ENCODE results near the gene CCDC169.

The CCDC169 gene

DNA sequence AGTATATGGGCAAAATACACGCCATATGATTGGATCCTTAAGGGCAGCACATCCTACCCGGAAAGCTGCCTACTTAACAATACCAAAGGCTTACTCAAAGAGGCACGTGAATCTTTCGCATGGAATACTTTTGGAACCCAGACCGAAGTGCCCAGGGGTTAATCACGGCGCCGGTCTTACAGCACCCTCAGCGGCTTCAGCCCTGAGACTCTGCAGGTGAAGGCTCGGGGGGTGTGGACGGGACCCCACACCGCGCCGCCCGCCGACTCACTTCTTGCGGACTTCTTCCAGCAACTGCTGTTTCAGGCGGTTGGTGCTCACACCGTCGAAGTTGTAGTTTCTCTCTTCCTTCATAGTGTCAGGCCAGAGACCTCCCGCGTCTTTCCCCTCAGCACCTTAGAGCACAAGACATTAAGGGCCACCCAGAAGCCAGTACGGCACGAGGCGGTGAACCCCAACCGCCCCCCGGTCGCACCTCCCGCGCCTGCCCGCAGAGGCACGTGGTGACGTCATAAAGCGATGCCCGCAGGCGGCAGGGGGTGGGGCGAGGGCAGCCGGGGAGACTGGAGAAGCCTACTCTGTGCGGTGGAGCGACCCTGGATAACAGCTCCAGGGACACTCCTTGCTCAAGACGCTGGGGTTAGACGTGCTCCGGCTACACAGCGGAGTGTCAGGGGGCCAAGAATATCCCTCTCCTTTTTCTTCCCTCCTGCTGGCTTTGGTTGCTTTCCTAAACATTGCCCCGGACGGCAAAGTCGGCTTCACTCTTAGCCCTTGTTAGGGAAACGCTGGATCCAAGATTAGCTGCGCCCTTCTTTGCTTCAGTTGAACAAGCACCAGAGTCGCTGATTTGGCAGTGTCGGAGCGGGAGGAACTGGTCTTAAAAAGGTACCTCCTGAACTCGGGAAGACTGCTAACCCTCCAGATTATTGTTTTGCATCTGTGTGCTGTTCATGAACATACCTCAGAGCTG lies at the start of gene CCDC169:
Gene CCDC169 (minus strand): TSS at position 449 of the 973 bp plus-strand sequence. CDS start 95 bp downstream, at position 354.
- H3K27ac Mint-ChIP-seq: peak within 1 kb of the TSS; percentile 82
- peak within 1 kb of the TSS; percentile 91 for H3K4me3 Mint-ChIP-seq
- H3K36me3 Mint-ChIP-seq (ENCODE audit: low read depth): peaks cover 20% of the 10 kb centered on the region
- TF ChIP-seq, protein P1, sequence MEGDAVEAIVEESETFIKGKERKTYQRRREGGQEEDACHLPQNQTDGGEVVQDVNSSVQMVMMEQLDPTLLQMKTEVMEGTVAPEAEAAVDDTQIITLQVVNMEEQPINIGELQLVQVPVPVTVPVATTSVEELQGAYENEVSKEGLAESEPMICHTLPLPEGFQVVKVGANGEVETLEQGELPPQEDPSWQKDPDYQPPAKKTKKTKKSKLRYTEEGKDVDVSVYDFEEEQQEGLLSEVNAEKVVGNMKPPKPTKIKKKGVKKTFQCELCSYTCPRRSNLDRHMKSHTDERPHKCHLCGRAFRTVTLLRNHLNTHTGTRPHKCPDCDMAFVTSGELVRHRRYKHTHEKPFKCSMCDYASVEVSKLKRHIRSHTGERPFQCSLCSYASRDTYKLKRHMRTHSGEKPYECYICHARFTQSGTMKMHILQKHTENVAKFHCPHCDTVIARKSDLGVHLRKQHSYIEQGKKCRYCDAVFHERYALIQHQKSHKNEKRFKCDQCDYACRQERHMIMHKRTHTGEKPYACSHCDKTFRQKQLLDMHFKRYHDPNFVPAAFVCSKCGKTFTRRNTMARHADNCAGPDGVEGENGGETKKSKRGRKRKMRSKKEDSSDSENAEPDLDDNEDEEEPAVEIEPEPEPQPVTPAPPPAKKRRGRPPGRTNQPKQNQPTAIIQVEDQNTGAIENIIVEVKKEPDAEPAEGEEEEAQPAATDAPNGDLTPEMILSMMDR (IDR thresholded peaks at IDR 0.05): no peak
- peak; percentile 74 for DNase-seq
- no peaks in the 10 kb centered on the region for H3K27me3 Mint-ChIP-seq (ENCODE audit: low read depth, poor library complexity)
- H3K4me1 Mint-ChIP-seq: peaks cover 13% of the 10 kb centered on the region
- peaks cover 4% of the 10 kb centered on the region for H3K9me3 Mint-ChIP-seq

DNA sequence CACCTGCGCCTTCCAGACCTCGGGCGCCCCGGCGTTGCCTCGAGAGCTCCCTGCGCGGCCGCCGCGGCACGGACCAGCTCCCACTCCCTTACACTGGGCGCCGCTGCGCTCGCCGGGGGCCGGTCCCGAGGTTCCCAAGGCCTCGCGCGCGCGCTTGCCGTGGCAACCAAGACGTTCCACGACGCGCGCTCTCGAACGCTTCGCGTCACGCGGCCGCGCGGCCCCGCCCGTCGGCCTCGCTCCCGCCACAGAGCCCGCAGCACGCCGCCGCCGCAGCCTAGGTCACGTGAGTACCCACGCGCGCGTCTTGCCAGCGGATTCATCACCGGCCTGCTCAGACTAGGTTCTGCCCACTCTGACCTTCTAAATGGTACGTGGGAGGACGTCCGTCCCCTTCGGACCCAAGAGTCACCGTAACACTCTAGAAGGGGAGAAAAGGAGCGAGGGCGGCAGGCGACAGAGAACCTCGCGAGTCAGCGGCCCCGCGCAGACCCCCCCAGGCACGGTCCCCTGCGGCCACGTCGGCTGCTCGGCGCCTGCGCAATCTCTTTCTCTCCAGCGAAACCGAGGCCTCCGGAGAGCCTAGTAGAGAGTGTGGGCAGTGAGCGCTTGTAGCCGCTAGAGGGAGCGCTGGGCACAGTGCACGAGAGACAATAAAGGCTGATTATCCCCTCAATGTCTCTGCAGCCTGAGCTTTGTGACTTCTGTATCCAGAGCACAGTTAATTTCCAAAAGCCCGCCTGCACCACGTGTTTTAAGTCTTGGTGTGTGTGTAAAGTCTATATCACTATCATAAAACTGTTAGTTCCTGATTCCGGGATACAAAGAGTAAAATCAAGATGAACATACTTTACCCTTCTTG lies 48.8 kb upstream of the CCDC169 start, which contains the start of gene SPART:
Gene SPART (minus strand): TSS at position 173 of the 862 bp plus-strand sequence. CDS start 10,564 bp downstream, outside the sequence.
- H3K4me1 Mint-ChIP-seq: peaks cover 24% of the 10 kb centered on the region
- TF ChIP-seq, protein P1 (IDR thresholded peaks at IDR 0.05): peak; percentile 93
- H3K27me3 Mint-ChIP-seq (ENCODE audit: low read depth, poor library complexity): peaks cover 4% of the 10 kb centered on the region
- peak; percentile 88 for DNase-seq
- no peaks in the 10 kb centered on the region for H3K36me3 Mint-ChIP-seq (ENCODE audit: low read depth)
- peak within 1 kb of the TSS; percentile 94 for H3K4me3 Mint-ChIP-seq
- H3K27ac Mint-ChIP-seq: peak within 1 kb of the TSS; percentile 98
- H3K9me3 Mint-ChIP-seq: no peaks in the 10 kb centered on the region

DNA sequence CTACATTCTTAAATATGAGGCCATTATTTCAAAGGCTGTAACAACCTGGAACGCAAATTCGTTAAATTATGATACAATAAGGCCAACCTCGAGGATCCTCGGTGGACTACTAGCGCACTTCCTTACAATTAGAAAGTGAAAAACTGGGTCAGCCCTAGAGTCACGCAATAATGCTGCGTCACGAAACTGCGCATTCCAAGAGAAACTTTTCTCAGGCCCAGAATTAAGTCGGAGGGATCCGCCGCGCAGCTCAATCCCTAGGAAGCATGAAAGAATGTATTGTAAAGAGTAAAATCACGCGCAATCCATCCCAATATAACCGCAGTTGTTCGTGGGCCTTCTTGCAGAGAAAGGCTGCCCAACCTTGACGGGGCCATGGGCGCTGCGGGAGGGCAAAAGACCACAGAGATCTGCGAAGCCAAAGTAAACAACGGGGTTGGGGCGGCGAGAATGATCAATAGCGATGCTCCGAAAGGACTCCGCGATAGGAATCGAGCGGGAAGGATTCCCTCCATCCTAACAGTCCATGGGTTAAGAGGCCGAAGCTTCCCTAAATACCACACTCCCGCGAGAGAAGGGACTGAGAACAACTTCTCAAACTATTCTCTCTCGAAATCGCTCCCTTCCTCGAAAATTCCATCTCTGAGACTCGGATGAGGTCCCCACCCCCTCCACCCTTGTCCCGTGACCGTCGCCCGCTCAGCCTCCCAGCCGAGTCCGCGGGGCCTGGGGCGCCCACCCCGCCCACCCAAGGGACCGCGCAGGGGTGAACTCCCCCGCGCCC lies 48.0 kb upstream of the CCDC169 start:
- TF ChIP-seq, protein P1 (IDR thresholded peaks at IDR 0.05): no peak
- peak overlapping the region; percentile 94 for H3K4me3 Mint-ChIP-seq
- H3K27me3 Mint-ChIP-seq (ENCODE audit: low read depth, poor library complexity): peaks cover 4% of the 10 kb centered on the region
- peak; percentile 53 for DNase-seq
- H3K36me3 Mint-ChIP-seq (ENCODE audit: low read depth): no peaks in the 10 kb centered on the region
- peak overlapping the region; percentile 98 for H3K27ac Mint-ChIP-seq
- H3K9me3 Mint-ChIP-seq: no peaks in the 10 kb centered on the region
- peaks cover 24% of the 10 kb centered on the region for H3K4me1 Mint-ChIP-seq

DNA sequence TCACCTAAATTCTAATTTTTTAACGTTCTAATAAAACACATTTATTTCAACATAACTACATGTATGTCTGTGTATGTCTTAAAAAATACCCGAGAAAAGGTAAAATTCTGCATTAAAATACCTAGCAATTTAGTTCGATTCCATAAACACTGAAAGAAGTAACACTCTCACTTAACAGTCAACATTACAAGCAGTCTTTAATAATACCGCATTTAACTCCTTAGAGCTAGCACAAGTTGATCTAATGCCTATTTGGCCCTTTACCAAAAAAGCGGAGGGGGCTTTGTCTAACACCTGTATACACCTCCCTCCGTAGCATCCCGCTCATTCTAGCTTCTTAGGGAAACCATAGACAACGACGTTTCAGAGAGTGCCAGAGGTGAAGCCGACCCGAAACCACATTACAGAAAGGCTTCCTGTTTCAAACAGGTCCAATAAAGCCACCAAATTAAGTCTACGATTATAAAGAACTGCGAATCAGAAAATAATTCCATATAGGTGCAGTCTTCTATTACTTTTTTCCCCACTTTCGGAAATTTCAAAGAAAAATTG lies 47.3 kb upstream of the CCDC169 start:
- no peaks in the 10 kb centered on the region for H3K36me3 Mint-ChIP-seq (ENCODE audit: low read depth)
- H3K27ac Mint-ChIP-seq: peak overlapping the region; percentile 98
- no peak for DNase-seq

More for the DNA sequence above, 47.3 kb upstream of the CCDC169 start:
- TF ChIP-seq, protein P1 (IDR thresholded peaks at IDR 0.05): no peak
- no peaks in the 10 kb centered on the region for H3K9me3 Mint-ChIP-seq
- peak overlapping the region; percentile 94 for H3K4me3 Mint-ChIP-seq
- peaks cover 4% of the 10 kb centered on the region for H3K27me3 Mint-ChIP-seq (ENCODE audit: low read depth, poor library complexity)
- peaks cover 24% of the 10 kb centered on the region for H3K4me1 Mint-ChIP-seq

Data from nephron progenitor cell (in vitro differentiated cells).